IMR-90 (cell line): ENCODE results near the gene NAT14. TPM values are rescaled to one million over a fixed set of nuclear protein-coding genes. Genes with fewer than 3 reads are reported as not detected.

ENCODE experiments used
- ATAC-seq: fragments of 200-7000 bp; cut with Tn5 transposase; 2 replicates; pipeline ENCODE4 v1.9.1; 2020; ENCODE audit warnings: low read depth, mild to moderate bottlenecking, moderate library complexity
- BruUV-seq: library from RNA; stranded (reverse); fragments of 400-500 nt; replicated peaks from 2 replicates; lab custom pipeline; 2021; lab: Mats Ljungman, UMichigan
- CTCF ChIA-PET: fragments of 300-600 bp; formaldehyde crosslinking; extraction: SDS; loops from one replicate; lab custom pipeline; 2021; ENCODE audit warnings: antibody characterized with exemption; lab: Yijun Ruan, JAX
- POLR2A ChIA-PET: fragments of 300-600 bp; sonication (Branson Sonifier 250); formaldehyde crosslinking; loops from one replicate; lab custom pipeline; 2022; ENCODE audit warnings: antibody characterized with exemption; ENCODE audit not compliant: unreplicated experiment; lab: Charles Lee
- DNase-seq: peaks from one replicate; pipeline ENCODE4 v3.0.0; 2013
- H2AFZ ChIP-seq: replicated peaks from 2 replicates; pipeline ENCODE3; 2013; ENCODE audit warnings: low read length, mild to moderate bottlenecking; ENCODE audit not compliant: poor library complexity
- H2AK5ac ChIP-seq: 2 replicates; pipeline ENCODE4 v1.6.1; 2013; ENCODE audit warnings: low read depth, low read length, inconsistent platforms
- H2AK9ac ChIP-seq: replicated peaks from 2 replicates; pipeline ENCODE3; 2013; ENCODE audit warnings: mild to moderate bottlenecking, low read depth, low read length, moderate library complexity; ENCODE audit not compliant: poor library complexity
- H2BK120ac ChIP-seq: 2 replicates; pipeline ENCODE4 v1.6.1; 2013; ENCODE audit warnings: low read depth, low read length, inconsistent platforms
- H2BK15ac ChIP-seq: 3 replicates; pipeline ENCODE4 v1.6.1; 2013; ENCODE audit warnings: low read depth, low read length, inconsistent platforms
- H2BK20ac ChIP-seq: 2 replicates; pipeline ENCODE4 v1.6.1; 2013; ENCODE audit warnings: low read depth, mild to moderate bottlenecking, inconsistent platforms, low read length, moderate library complexity
- H2BK5ac ChIP-seq: 2 replicates; pipeline ENCODE4 v1.6.1; 2013; ENCODE audit warnings: mild to moderate bottlenecking, low read depth, low read length, inconsistent platforms; ENCODE audit not compliant: poor library complexity, severe bottlenecking
- H3K14ac ChIP-seq: replicated peaks from 2 replicates; pipeline ENCODE4 v1.6.1; 2013; ENCODE audit warnings: low read depth, low read length, inconsistent platforms
- H3K18ac ChIP-seq: 2 replicates; pipeline ENCODE4 v1.6.1; 2013; ENCODE audit warnings: low read depth, low read length, control low read depth
- H3K23ac ChIP-seq: 2 replicates; pipeline ENCODE4 v1.6.1; 2013; ENCODE audit warnings: low read depth, low read length, inconsistent platforms
- H3K27ac ChIP-seq: 2 replicates; pipeline ENCODE4 v1.5.1; 2013; ENCODE audit warnings: mild to moderate bottlenecking, control low read depth, low read length; ENCODE audit not compliant: insufficient read depth
- H3K27me3 ChIP-seq: 2 replicates; pipeline ENCODE4 v1.6.1; 2013; ENCODE audit warnings: low read length; ENCODE audit not compliant: control insufficient read depth, insufficient read depth
- H3K36me3 ChIP-seq: 2 replicates; pipeline ENCODE4 v1.6.1; 2013; ENCODE audit warnings: low read length, mixed read lengths; ENCODE audit not compliant: control insufficient read depth, insufficient read depth
- H3K4ac ChIP-seq: 2 replicates; pipeline ENCODE4 v1.6.1; 2013; ENCODE audit warnings: low read depth, low read length, inconsistent platforms
- H3K4me1 ChIP-seq: 2 replicates; pipeline ENCODE4 v1.6.1; 2013; ENCODE audit warnings: low read length, mixed read lengths; ENCODE audit not compliant: control insufficient read depth, insufficient read depth
- H3K4me2 ChIP-seq: 2 replicates; pipeline ENCODE4 v1.6.1; 2013; ENCODE audit warnings: low read depth, mild to moderate bottlenecking, control low read depth, low read length, moderate library complexity
- H3K4me3 ChIP-seq: 2 replicates; pipeline ENCODE4 v1.5.1; 2013; ENCODE audit warnings: low read depth, mild to moderate bottlenecking, control low read depth, low read length, moderate library complexity; ENCODE audit not compliant: insufficient read depth
- H3K56ac ChIP-seq: 2 replicates; pipeline ENCODE4 v1.6.1; 2013; ENCODE audit warnings: low read length, inconsistent platforms; ENCODE audit not compliant: insufficient read depth; ENCODE audit errors: extremely low read depth
- H3K79me1 ChIP-seq, 2 experiments: 2 replicates each; pipeline ENCODE4 v1.6.1; 2013; ENCODE audit warnings: low read length in 2 of 2, inconsistent platforms in 1 of 2, low read depth in 1 of 2
- H3K9ac ChIP-seq: 2 replicates; pipeline ENCODE4 v1.6.1; 2013; ENCODE audit warnings: low read depth, low read length, control low read depth
- H3K9me1 ChIP-seq: 2 replicates; pipeline ENCODE4 v1.6.1; 2013; ENCODE audit warnings: low read length, inconsistent platforms; ENCODE audit not compliant: insufficient read depth
- H3K9me3 ChIP-seq: 2 replicates; pipeline ENCODE4 v1.6.1; 2013; ENCODE audit warnings: low read length; ENCODE audit not compliant: control insufficient read depth, insufficient read depth
- H4K20me1 ChIP-seq: 2 replicates; pipeline ENCODE4 v1.6.1; 2013; ENCODE audit warnings: low read length, inconsistent platforms; ENCODE audit not compliant: insufficient read depth
- H4K5ac ChIP-seq: 2 replicates; pipeline ENCODE4 v1.6.1; 2013; ENCODE audit warnings: mild to moderate bottlenecking, low read depth, low read length, control low read depth
- H4K8ac ChIP-seq, 2 experiments: 2 replicates each; pipeline ENCODE4 v1.6.1; 2013; ENCODE audit warnings: low read depth in 2 of 2, low read length in 2 of 2, control low read depth in 1 of 2, inconsistent platforms in 1 of 2
- H4K91ac ChIP-seq: 2 replicates; pipeline ENCODE4 v1.6.1; 2013; ENCODE audit warnings: low read depth, low read length, inconsistent platforms; ENCODE audit not compliant: insufficient read depth
- BHLHE40 ChIP-seq: fragments of 150-350 bp; IDR thresholded peaks from 2 replicates; pipeline ENCODE4 v1.6.1; 2016; ENCODE audit warnings: mild to moderate bottlenecking, low read depth, low read length
- CEBPB ChIP-seq: IDR thresholded peaks from 2 replicates; pipeline ENCODE4 v1.6.1; 2012; ENCODE audit warnings: low read depth, low read length, improper control_type of control experiment
- CHD1 ChIP-seq: IDR thresholded peaks from 2 replicates; pipeline ENCODE4 v1.6.1; 2012; ENCODE audit warnings: low read depth, low read length, improper control_type of control experiment
- FOS ChIP-seq: fragments of 150-350 bp; IDR thresholded peaks from 2 replicates; pipeline ENCODE4 v1.6.1; 2016; ENCODE audit warnings: low read depth, low read length
- MAFK ChIP-seq: IDR thresholded peaks from 2 replicates; pipeline ENCODE4 v1.6.1; 2012; ENCODE audit warnings: low read depth, low read length, improper control_type of control experiment
- NFE2L2 ChIP-seq: fragments of 150-350 bp; IDR thresholded peaks from 2 replicates; pipeline ENCODE4 v1.6.1; 2016; ENCODE audit warnings: low read depth, mild to moderate bottlenecking, low read length
- POLR2A ChIP-seq: IDR thresholded peaks from 2 replicates; pipeline ENCODE4 v1.6.1; 2012; ENCODE audit warnings: mild to moderate bottlenecking, low read depth, low read length
- SMC3 ChIP-seq: fragments of 150-350 bp; IDR thresholded peaks from 2 replicates; pipeline ENCODE4 v1.6.1; 2016; ENCODE audit warnings: low read depth, mild to moderate bottlenecking, antibody characterized with exemption, low read length, moderate library complexity
- WGBS, 2 experiments: methylation state at CpG; one replicate each; pipeline versions ENCODE4 v1.1.5 to v1.1.7; 2013; ENCODE audit warnings: missing lambda C conversion rate in 2 of 2; ENCODE audit not compliant: insufficient read length in 1 of 2; ENCODE audit errors: extremely low coverage in 2 of 2; 5-methylcytosine and 5-hydroxymethylcytosine counted together
- dilution Hi-C: fragments of 300-500 bp; cut with HindIII; formaldehyde crosslinking; loops from one replicate; pipeline ENCODE4 v1.14.3; 2018; ENCODE audit warnings: low sequenced_read_pairs; ENCODE audit not compliant: unreplicated experiment
- in situ Hi-C: fragments of 300-500 bp; cut with MboI; formaldehyde crosslinking; loops from 3 replicates; pipeline ENCODE4 v1.14.3; 2019; ENCODE audit warnings: low sequenced_read_pairs, inconsistent platforms, mixed read lengths
- intact Hi-C: fragments of 100-400 bp; cut with micrococcal nuclease; formaldehyde crosslinking; loops from 2 replicates; pipeline ENCODE4 v1.10.0; 2022
- polyA plus RNA-seq, 3 experiments: library from polyadenylated mRNA; depleted of rRNA; stranded (reverse); fragments of >200 nt; gene quantifications; 2 replicates each; pipeline ENCODE4 v1.2.3, GENCODE V29; 2012; ENCODE audit warnings: low replicate concordance in 1 of 3
- total RNA-seq: library from RNA; depleted of rRNA; stranded (reverse); fragments of >200 nt; gene quantifications from 2 replicates; pipeline ENCODE4 v1.2.3, GENCODE V29; 2012

Gene NAT14
- total and polyA plus RNA-seq, 2 of the 4 experiments (the other 2 are of a cell fraction): 4.3 to 41.2 TPM

GRCh38 chr19:55519451-55520311 lies 34.7 kb downstream of the NAT14 start:
- Histone ChIP-seq H3K9me3 (no peaks in the 10 kb centered on the region), H2AFZ (peak overlapping the region; percentile 52), H3K23ac (no peak overlapping the region), H3K18ac (peak overlapping the region; percentile 43; the same call in 1 of the 2 replicates), H3K4me1 (peaks cover 2% of the 10 kb centered on the region; the same call in 1 of the 2 replicates), H4K5ac (peak overlapping the region; percentile 6; the same call in 1 of the 2 replicates), H2BK120ac (peak overlapping the region; percentile 35), H3K27ac (no peak overlapping the region), H3K4me2 (no peak overlapping the region), H2AK5ac (peak overlapping the region; percentile 88), H4K8ac (peak overlapping the region in 1 of 2 experiments; percentile 64; a peak in 2 of 4 replicates), H2BK20ac (no peak overlapping the region; the same call in 1 of the 2 replicates), H3K56ac (no peak overlapping the region), H3K27me3 (no peaks in the 10 kb centered on the region), H3K36me3 (no peaks in the 10 kb centered on the region), H4K20me1 (no peaks in the 10 kb centered on the region), H4K91ac (no peak overlapping the region), H3K4ac (peak overlapping the region; percentile 64), H3K79me1 (peaks cover 0 to 18% of the 10 kb centered on the region in 2 experiments; a peak in 2 of 4 replicates), H2AK9ac (no peak overlapping the region), H2BK15ac (no peak overlapping the region; the same call in 2 of the 3 replicates), H3K9ac (no peak overlapping the region), H2BK5ac (peak overlapping the region; percentile 82), H3K4me3 (no peak overlapping the region), H3K9me1 (peaks cover 22% of the 10 kb centered on the region), H3K14ac (peak overlapping the region; percentile 38; the same call in 1 of the 2 replicates)
- CTCF ChIA-PET: interaction anchor here (1.0 kb wide), 1 partner anchor 16 kb away, joined by 5 read pairs; no protein-coding TSS in a partner anchor
- ATAC-seq (peak; percentile 24; the same call in 1 of the 2 replicates), DNase-seq (peak; percentile 98)
- dilution Hi-C loops (no loop called here), in situ Hi-C loops (loop anchor here (5.0 kb wide), 1 partner anchor 88 kb away; the partner anchor contains the start of gene ZNF865), intact Hi-C loops (no loop called here)
- 95% methylated on average over 3 of the region's 10 CpGs; no CpG with 5 or more reads in 1 of the 2 experiments for WGBS, 2 experiments
- TF ChIP-seq NFE2L2: peak; percentile 59
- peak; percentile 58; the same call in 1 of the 2 replicates for TF ChIP-seq BHLHE40
- peak; percentile 81 for TF ChIP-seq FOS
- TF ChIP-seq POLR2A: no peak
- TF ChIP-seq CHD1: no peak
- peak; percentile 2; the same call in 1 of the 2 replicates for TF ChIP-seq SMC3
- peak; percentile 54 for TF ChIP-seq CEBPB
- peak; percentile 43; the same call in 1 of the 2 replicates for TF ChIP-seq MAFK
- POLR2A ChIA-PET: no interaction called here
- BruUV-seq: no TSS peak
